Astrocyte of the spinal cord (primary cell): ENCODE results near the gene DGKB.

Experiments used
- DNase-seq: peaks from one replicate; pipeline ENCODE4 v3.0.0; 2011; ENCODE audit warnings: low read depth, low spot score
- H3K4me3 ChIP-seq: 2 replicates; pipeline ENCODE4 v1.5.1; 2011; ENCODE audit warnings: low read depth, mild to moderate bottlenecking, low read length, moderate library complexity
- in situ Hi-C: cut with HindIII; loops from 2 replicates; pipeline ENCODE4 v1.10.0; 2017; ENCODE audit warnings: low sequenced_read_pairs
- TF ChIP-seq, protein P1 (sequence below): IDR thresholded peaks from 2 replicates; pipeline ENCODE4 v1.5.1; 2012; ENCODE audit warnings: low read depth, mild to moderate bottlenecking, low read length, inconsistent platforms

The DGKB gene

DNA sequence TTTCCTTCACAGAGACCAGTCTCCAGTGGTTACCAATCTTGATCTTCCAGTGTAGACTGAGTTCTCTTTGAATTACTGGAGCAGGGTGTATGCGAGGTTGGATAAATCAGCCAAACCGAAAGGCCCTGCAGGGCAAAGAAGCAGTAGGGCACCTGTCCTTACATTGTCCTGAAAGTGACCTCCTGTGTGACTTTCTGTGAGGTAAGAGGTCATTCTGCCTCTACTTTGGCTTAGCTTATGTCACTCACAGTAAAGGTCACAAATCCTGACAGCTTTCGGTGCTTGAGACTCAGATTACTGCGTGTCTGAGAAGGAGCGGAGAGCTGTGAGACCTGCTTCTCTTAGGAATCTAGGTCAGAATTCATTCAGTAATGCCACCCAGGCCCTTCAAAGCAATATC lies 660.4 kb downstream of the DGKB start:
- H3K4me3 ChIP-seq: no peak overlapping the region
- TF ChIP-seq, protein P1, sequence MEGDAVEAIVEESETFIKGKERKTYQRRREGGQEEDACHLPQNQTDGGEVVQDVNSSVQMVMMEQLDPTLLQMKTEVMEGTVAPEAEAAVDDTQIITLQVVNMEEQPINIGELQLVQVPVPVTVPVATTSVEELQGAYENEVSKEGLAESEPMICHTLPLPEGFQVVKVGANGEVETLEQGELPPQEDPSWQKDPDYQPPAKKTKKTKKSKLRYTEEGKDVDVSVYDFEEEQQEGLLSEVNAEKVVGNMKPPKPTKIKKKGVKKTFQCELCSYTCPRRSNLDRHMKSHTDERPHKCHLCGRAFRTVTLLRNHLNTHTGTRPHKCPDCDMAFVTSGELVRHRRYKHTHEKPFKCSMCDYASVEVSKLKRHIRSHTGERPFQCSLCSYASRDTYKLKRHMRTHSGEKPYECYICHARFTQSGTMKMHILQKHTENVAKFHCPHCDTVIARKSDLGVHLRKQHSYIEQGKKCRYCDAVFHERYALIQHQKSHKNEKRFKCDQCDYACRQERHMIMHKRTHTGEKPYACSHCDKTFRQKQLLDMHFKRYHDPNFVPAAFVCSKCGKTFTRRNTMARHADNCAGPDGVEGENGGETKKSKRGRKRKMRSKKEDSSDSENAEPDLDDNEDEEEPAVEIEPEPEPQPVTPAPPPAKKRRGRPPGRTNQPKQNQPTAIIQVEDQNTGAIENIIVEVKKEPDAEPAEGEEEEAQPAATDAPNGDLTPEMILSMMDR: no peak
- no peak for DNase-seq
- in situ Hi-C loops: no loop called here

DNA sequence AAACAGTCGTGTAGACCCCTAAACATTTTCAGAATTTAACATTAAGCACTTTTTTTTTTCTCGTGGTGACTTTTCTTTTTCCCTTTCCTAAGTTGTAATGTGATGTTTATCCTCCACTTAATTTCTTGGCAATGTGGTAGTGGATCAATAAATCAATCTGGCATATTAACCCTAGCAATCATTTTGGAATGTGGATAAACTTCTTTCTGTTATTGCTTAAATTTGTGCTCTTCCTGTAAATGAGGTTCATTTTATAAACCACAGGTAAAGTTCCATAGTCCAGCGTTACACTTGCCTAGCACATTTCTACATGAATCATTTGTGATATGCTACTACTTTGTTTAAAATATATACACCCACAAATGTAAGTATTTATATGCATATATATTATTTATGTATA lies 665.7 kb downstream of the DGKB start:
- in situ Hi-C loops: no loop called here
- DNase-seq: no peak
- no peak overlapping the region for H3K4me3 ChIP-seq
- TF ChIP-seq, protein P1: no peak

GRCh38 chr7:14235056-14235455 lies 667.5 kb downstream of the DGKB start:
- no peak for DNase-seq
- TF ChIP-seq, protein P1: no peak
- no peak overlapping the region for H3K4me3 ChIP-seq
- in situ Hi-C loops: no loop called here

DNA sequence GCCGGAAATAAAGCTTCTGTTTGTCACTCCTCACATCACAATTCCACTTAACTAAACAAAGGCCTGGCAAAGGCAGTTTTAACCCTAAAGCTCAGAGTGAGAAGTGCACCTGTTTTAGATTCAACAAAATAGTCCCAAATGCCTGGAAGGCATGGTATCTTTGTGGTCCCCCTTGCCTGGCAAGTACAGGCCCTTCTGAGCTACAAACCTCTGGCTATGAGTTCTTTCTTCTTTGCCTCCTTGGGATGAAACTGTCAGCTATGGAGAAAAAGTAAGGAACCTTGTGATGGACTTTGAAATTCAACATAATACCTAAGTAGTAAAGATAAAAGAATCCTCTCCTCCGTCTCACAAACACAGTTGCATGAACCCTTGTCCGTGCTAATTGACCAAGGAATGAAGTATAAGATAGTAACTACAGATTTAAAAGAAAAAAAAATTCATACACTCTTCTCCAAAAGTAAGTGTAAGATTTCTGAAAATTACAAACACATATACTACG lies 668.6 kb downstream of the DGKB start:
- no peak for DNase-seq
- TF ChIP-seq, protein P1: no peak
- no peak overlapping the region for H3K4me3 ChIP-seq
- in situ Hi-C loops: no loop called here

DNA sequence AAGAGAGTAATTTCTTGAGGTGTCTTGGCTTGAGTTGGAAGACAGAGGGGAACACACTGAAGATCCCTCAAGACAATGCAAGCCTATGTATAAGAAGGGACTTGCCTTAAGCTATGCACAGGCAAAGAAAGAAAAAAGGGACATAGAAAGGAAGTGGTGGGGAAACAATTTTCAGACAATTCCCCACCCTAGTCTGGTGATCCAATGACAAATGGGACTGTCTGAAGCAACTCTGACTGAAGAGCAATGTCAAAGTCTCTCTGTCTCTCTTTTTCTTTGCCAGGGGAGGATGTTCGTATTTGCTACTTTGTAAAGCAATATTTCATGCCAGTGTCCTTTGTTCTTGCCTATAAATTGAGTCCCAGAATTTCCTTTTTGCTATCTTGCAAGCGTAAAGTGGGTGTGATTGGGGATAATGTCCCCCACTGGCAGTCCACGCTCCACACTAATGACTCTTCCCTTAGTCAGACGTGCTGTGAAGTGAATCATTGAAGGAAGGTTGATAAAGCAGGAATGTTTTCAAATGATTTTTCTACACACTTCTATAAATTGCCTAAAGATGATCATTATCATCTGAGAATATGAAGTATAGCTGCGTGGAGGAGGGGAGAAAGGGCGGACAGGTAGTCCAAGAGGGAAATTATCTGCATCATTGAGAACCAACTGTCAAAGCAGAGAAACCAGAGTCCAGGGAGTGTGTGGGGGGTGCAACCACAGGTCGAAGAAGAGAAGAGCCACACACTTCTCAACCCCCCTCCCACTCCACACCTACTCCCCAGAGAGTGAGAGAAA lies 669.3 kb downstream of the DGKB start:
- peak; percentile 35 for DNase-seq
- in situ Hi-C loops: no loop called here
- TF ChIP-seq, protein P1: no peak
- H3K4me3 ChIP-seq: no peak overlapping the region

- DNase-seq: no peak
- TF ChIP-seq, protein P1: no peak
- in situ Hi-C loops: no loop called here
- H3K4me3 ChIP-seq: no peak overlapping the region
Observed at GRCh38 chr7:14229047-14229446, 673.5 kb downstream of the DGKB start.
